ENCODE results near the gene CRYGN.

The CRYGN gene

GRCh38 chr7:151425670-151426440 lies 14.1 kb downstream of the CRYGN start:
- DNase-seq: no peak

- no peak for DNase-seq
Observed at GRCh38 chr7:151424799-151425198, 15.1 kb downstream of the CRYGN start.

GRCh38 chr7:151423936-151424335 lies 16.0 kb downstream of the CRYGN start:
- no peak for DNase-seq

- DNase-seq: no peak
Observed at GRCh38 chr7:151423226-151423625, 16.7 kb downstream of the CRYGN start.

- no peak for DNase-seq
Observed at GRCh38 chr7:151422212-151422611, 17.7 kb downstream of the CRYGN start.

- DNase-seq: no peak
Observed at GRCh38 chr7:151420144-151420543, 19.8 kb downstream of the CRYGN start.

GRCh38 chr7:151416941-151417315 lies 23.0 kb downstream of the CRYGN start:
- no peak for DNase-seq

GRCh38 chr7:151416112-151416940 lies 23.6 kb downstream of the CRYGN start:
- DNase-seq: no peak

- DNase-seq: no peak
Observed at GRCh38 chr7:151415375-151416105, 24.4 kb downstream of the CRYGN start.

GRCh38 chr7:151413241-151413640 lies 26.7 kb downstream of the CRYGN start:
- no peak for DNase-seq

- no peak for DNase-seq
Observed at GRCh38 chr7:151412318-151412717, 27.6 kb downstream of the CRYGN start.

- no peak for DNase-seq
Observed at GRCh38 chr7:151411551-151411950, 28.4 kb downstream of the CRYGN start.

GRCh38 chr7:151410405-151411390 lies 29.2 kb downstream of the CRYGN start:
- DNase-seq: peak; percentile 56

- peak; percentile 44 for DNase-seq
Observed at GRCh38 chr7:151409667-151410404, 30.1 kb downstream of the CRYGN start, which contains the start of gene WDR86. WDR86 (minus strand) TSS chr7:151410038; CDS start chr7:151409589, 449 bp downstream.

- peak; percentile 89 for DNase-seq
Observed at GRCh38 chr7:151408839-151409666, 30.9 kb downstream of the CRYGN start.

- DNase-seq: no peak
Observed at GRCh38 chr7:151408498-151408838, 31.5 kb downstream of the CRYGN start.

- DNase-seq: no peak
Observed at GRCh38 chr7:151406886-151407583, 32.9 kb downstream of the CRYGN start.

GRCh38 chr7:151406051-151406875 lies 33.7 kb downstream of the CRYGN start:
- DNase-seq: no peak

- DNase-seq: no peak
Observed at GRCh38 chr7:151405588-151405987, 34.4 kb downstream of the CRYGN start.

Measured in CD4-positive, alpha-beta T cell treated with Interleukin-12 subunit alpha and Interleukin-12 subunit beta, for 1 hour (primary cell).